ENCODE data around the gene CASZ1. TPM values are rescaled to one million over a fixed set of nuclear protein-coding genes. Genes with fewer than 3 reads are reported as not detected.

CASZ1 gene
- total RNA-seq, 1 experiment from 2014 or later = 2.2 TPM

DNA sequence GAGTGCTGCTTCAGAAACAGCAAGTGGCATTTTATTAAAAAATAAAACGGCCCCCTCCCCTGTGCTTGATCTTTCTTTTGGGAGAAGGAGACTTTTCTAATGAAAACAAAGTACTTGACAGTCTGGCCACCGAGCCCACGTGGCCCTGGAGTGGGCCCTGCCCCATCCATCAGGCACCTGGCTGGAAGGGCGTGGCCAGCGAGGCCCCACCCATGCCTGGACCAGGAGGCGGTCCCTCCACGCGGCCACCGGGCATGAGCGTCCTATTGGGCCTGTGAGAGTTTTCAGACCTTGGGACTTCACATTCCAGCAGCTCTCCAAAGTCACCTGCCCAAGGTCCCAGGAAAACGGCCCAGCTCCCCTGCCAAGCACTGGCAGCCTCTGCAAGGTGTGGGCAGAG lies 144.7 kb downstream of the CASZ1 start:
- no peak for DNase-seq (ENCODE audit: low spot score)
- in situ Hi-C loops (cut with HindIII; ENCODE audit: low sequenced_read_pairs) = no loop called here

DNA sequence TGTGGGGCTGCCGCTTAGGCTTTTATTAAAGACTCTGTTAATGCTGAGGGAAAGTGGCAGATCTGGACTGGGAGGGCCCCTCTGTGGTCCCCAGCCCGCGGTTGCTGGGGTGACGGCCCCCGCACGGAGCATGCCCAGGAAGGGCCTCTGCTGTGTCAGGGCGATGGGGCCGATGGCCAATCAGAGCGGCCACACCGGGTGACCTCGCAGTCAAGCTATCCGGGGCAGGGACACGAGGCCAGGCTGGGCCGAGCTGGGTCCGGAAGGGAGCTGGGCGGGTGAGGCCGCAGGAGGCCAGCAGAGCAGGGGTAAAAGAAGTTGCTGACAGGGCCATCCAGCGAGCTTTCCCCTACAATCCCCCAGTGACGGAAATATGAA lies 145.1 kb downstream of the CASZ1 start:
- in situ Hi-C loops (cut with HindIII; ENCODE audit: low sequenced_read_pairs) = no loop called here
- DNase-seq (ENCODE audit: low spot score) = no peak

- DNase-seq (ENCODE audit: low spot score) = no peak
- in situ Hi-C loops (cut with HindIII; ENCODE audit: low sequenced_read_pairs) = no loop called here
Observed at GRCh38 chr1:10650556-10651388, 145.7 kb downstream of the CASZ1 start.

DNA sequence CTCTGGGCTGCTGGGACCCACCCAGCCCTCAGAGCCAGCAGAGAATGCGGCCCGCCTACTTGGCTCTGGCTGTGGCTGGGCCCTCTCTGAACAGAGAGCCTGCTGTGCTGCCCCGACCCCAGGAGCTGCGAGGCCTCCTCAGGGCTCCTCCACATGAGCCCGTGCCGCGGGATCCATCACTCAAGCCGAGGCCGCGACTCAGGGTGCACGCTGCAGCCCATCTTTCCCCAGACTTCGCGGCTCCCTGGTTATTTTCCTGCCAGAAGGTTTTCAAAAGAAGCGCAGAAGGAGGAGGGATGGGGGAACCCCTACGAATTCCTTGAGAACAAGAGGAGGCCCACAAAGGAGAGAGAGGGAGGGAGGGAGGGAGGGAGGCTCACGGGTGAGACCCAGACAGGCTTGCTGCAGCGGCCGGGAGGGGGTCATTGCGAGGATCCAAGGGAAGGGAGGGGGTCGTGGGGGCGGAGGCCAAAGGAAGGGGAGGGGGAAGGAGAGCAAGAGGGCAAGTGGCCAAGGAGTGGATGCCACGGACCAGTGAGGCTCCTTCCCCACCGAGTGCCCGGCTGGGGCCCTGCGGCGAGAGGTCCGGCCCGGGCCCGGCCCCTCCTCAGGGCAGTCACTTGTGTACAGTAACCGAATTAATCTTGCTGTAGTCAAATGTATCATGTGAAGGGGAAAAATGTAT lies 146.8 kb downstream of the CASZ1 start:
- no peak for DNase-seq (ENCODE audit: low spot score)
- in situ Hi-C loops (cut with HindIII; ENCODE audit: low sequenced_read_pairs) = no loop called here

GRCh38 chr1:10648689-10649516 lies 147.5 kb downstream of the CASZ1 start:
- DNase-seq (ENCODE audit: low spot score) = no peak
- in situ Hi-C loops (cut with HindIII; ENCODE audit: low sequenced_read_pairs) = no loop called here

GRCh38 chr1:10647414-10648170 lies 148.9 kb downstream of the CASZ1 start:
- DNase-seq (ENCODE audit: low spot score) = no peak
- in situ Hi-C loops (cut with HindIII; ENCODE audit: low sequenced_read_pairs) = no loop called here

GRCh38 chr1:10646347-10646861 lies 150.0 kb downstream of the CASZ1 start:
- in situ Hi-C loops (cut with HindIII; ENCODE audit: low sequenced_read_pairs) = no loop called here
- no peak for DNase-seq (ENCODE audit: low spot score)

DNA sequence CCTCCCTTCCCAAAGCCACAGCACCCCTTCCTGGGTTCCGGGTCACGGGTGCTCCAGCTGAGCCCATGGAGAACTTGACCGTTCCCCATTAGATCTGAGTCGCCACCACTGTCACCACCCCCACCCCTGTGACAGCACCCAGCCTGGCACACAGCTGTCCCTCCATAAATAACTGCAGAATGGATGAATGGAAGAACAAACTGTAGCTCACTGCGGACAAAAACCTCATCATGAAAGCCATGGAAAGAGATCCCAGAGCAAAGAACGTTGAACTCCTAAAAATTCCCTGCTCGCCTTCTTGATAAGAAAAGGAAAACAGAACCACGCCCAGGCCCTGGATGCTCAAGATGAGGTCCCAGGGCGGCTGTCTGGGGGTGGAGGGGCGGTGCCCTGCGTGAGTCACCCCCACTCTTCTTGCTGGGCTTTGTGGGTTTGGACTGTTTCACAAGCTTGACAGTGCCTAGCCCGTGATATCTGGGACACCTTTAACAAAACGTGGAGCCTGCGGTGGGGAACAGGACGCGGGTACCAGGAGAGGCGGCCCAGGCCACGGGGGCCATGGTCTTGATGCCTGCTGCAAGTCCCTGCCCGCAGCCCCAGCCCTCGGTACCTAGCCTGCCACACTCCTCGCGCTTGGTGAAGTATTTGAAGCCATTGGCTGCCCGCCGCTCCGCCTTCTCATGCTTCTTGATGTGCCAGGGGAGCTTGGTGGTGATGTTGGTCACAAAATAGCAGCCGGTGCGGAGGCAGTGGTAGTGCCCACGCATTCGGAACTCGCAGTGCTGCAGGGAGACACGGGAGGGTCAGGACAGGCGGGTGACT lies 151.9 kb downstream of the CASZ1 start:
- no peak for DNase-seq (ENCODE audit: low spot score)
- in situ Hi-C loops (cut with HindIII; ENCODE audit: low sequenced_read_pairs) = no loop called here

DNA sequence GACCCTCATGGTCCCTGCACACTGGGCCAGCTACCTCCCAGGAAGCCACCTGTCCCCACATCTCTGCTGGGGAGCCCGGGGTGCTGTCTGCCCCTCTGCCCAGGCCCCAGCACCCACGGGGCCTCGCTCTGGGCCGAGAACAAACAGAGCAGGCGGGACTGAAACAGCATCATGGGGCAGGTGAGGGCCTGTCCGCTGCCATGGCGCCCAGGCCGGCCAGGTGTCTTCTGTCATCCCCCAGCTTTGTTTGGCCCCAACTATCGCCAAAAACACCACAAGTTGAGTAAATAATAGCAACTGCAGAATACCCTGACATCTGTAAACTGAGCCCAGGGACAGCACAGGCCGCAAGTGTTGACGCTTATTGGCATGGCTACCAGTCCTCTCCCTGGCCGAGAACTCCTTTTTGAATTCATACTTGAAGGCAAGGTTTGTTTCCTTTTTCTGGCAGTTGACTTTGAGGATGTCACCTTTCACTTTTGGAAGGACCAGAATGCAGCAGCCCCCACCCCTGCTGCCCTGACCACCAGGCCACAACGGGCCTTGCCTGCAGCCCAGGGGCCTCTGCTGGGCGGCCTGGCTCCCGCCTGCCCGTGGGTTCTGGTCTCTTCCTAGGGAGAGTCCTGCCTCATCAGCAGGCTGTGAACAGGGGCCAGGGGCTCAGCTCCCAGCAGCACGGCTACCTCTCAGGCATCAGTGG lies 152.7 kb downstream of the CASZ1 start:
- in situ Hi-C loops (cut with HindIII; ENCODE audit: low sequenced_read_pairs) = no loop called here
- DNase-seq (ENCODE audit: low spot score) = no peak

GRCh38 chr1:10642403-10643080 lies 153.9 kb downstream of the CASZ1 start:
- in situ Hi-C loops (cut with HindIII; ENCODE audit: low sequenced_read_pairs) = no loop called here
- no peak for DNase-seq (ENCODE audit: low spot score)

- in situ Hi-C loops (cut with HindIII; ENCODE audit: low sequenced_read_pairs) = no loop called here
- no peak for DNase-seq (ENCODE audit: low spot score)
Observed at GRCh38 chr1:10641976-10642375, 154.5 kb downstream of the CASZ1 start.

GRCh38 chr1:10640843-10641553 lies 155.4 kb downstream of the CASZ1 start:
- in situ Hi-C loops (cut with HindIII; ENCODE audit: low sequenced_read_pairs) = no loop called here
- no peak for DNase-seq (ENCODE audit: low spot score)

DNA sequence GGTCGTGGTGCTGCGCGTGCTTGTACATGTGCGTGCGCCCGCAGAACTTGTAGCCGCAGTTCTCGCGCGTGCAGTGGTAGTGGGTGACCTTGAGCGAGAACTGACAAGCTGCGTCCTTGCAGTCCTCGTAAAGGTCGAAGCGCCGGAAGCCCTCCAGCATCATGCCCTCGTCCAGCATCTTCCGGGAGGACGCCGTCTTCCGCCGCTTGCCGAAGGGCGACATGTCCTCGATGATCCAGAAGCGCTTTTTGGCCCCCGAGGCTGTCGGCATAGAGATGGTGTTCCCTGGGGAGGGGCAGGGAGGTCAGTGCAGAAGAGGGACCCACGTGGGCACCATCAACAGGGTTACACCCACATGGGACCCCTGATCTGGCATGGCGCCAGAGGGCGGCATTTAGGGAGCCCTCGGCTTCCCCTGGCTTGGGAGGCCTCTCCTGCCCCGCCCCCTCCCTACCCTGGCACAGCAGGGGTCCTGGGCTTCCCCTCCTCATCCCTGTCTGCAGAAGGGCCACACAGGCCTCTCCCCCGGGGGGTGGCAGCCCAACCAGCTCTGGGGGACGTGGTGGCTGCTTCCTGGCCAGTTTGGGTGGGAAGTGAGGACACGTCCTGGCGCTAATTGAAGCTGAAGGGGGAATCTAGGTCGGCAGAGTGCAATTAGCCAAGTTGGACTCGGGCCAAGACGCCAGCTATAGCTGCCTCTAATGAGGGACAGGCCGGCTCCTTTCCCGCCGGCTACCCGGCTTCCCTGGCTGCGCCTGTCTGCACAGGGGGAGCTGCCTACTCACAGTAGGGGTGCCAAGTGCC lies 156.5 kb downstream of the CASZ1 start:
- peak; percentile 66 for DNase-seq (ENCODE audit: low spot score)
- in situ Hi-C loops (cut with HindIII; ENCODE audit: low sequenced_read_pairs) = no loop called here

- no peak for DNase-seq (ENCODE audit: low spot score)
- in situ Hi-C loops (cut with HindIII; ENCODE audit: low sequenced_read_pairs) = no loop called here
Observed at GRCh38 chr1:10639011-10639774, 157.3 kb downstream of the CASZ1 start.

GRCh38 chr1:10638559-10639005 lies 157.9 kb downstream of the CASZ1 start:
- in situ Hi-C loops (cut with HindIII; ENCODE audit: low sequenced_read_pairs) = no loop called here

More at GRCh38 chr1:10638559-10639005, 157.9 kb downstream of the CASZ1 start:
- DNase-seq (ENCODE audit: low spot score) = no peak
